ENCODE measurements around the gene DNAJC17.
A peak's percentile ranks its signal among the peaks of the same experiment; 100 is the strongest.

DNAJC17 gene

DNA sequence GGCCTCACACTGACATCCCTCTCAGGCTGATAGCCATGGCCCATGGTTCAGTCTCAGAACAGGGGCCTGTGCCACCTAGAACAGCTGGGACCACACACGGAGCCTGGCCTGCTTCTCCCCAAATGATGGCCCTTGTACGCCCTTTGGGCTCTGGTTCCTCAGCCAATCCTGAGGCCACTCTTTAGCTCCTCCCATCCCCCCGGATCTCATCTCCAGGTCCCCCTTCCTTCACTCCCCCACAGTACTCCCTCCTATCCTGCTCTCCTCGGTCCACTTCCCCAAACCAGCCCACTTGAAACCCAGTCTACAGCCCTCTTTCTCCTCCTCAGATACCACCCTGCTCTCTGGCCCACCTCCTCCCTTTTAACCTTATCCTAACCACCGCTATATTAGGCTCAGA lies 18.2 kb downstream of the DNAJC17 start:
- no peak for DNase-seq

- no peak for DNase-seq
Measured at GRCh38 chr15:40787991-40788390, 19.3 kb downstream of the DNAJC17 start.

GRCh38 chr15:40787344-40787841 lies 19.9 kb downstream of the DNAJC17 start:
- DNase-seq, result peak; percentile 29

GRCh38 chr15:40785814-40786213 lies 21.5 kb downstream of the DNAJC17 start:
- DNase-seq, result no peak

- DNase-seq, result no peak
Measured at GRCh38 chr15:40785164-40785563, 22.1 kb downstream of the DNAJC17 start.

- DNase-seq, result peak; percentile 60
Measured at GRCh38 chr15:40782609-40783227, 24.6 kb downstream of the DNAJC17 start.

GRCh38 chr15:40776537-40777141 lies 30.6 kb downstream of the DNAJC17 start:
- no peak for DNase-seq

GRCh38 chr15:40775740-40776536 lies 31.3 kb downstream of the DNAJC17 start:
- DNase-seq, result no peak

GRCh38 chr15:40775007-40775406 lies 32.3 kb downstream of the DNAJC17 start:
- no peak for DNase-seq

GRCh38 chr15:40773902-40774301 lies 33.4 kb downstream of the DNAJC17 start:
- DNase-seq, result no peak

GRCh38 chr15:40773496-40773895 lies 33.8 kb downstream of the DNAJC17 start:
- DNase-seq, result no peak

GRCh38 chr15:40772014-40772413 lies 35.3 kb downstream of the DNAJC17 start:
- no peak for DNase-seq

- DNase-seq, result no peak
Measured at GRCh38 chr15:40771242-40771641, 36.0 kb downstream of the DNAJC17 start.

GRCh38 chr15:40770147-40770721 lies 37.0 kb downstream of the DNAJC17 start:
- DNase-seq, result peak; percentile 55

DNA sequence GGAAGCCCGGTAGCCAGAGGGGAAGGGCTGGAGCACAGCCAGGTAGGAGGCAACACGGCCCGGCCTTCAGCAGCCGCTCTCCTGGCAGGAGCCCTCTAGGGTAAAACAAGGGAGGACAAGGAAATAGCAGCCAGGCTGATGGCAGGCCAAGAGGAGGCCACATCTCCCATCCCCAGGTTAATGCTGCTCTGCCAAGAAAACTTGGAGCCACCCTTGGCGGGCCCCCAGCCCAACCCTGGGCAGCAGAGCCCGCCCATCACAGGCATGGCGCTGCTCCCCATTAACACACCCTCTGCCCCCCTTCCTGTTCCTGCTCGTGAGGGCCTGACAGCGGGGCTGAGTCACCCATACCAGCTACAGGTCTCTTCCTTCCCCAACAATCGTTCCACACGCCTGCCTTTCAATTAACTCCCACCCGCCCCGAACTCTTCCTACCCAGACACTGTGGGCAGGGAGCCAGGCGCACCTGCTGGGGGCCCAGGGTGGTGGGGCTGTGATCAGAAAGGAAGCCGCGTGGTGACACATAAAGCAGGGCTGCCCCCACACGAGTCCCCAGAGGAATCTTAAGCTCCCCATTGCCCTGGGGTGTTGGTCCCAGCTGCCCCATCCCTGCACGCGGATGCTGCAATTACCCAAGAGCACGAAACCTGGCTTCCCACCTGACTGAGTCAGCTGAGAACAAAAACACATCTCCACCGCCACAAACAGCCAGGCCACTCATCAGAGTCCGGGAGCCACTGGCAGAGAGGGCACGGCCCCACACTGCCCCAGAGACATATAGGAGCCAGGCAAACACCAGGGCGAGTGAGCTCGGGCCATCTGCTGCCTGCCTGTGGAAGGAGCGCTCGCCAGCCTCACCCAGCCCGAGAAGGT lies 37.8 kb downstream of the DNAJC17 start, which contains the start of gene C15orf62:
C15orf62 (plus strand) TSS at position 707 of the 873 bp plus-strand sequence. CDS start 516 bp downstream, outside the sequence.
- DNase-seq, result peak; percentile 60

DNA sequence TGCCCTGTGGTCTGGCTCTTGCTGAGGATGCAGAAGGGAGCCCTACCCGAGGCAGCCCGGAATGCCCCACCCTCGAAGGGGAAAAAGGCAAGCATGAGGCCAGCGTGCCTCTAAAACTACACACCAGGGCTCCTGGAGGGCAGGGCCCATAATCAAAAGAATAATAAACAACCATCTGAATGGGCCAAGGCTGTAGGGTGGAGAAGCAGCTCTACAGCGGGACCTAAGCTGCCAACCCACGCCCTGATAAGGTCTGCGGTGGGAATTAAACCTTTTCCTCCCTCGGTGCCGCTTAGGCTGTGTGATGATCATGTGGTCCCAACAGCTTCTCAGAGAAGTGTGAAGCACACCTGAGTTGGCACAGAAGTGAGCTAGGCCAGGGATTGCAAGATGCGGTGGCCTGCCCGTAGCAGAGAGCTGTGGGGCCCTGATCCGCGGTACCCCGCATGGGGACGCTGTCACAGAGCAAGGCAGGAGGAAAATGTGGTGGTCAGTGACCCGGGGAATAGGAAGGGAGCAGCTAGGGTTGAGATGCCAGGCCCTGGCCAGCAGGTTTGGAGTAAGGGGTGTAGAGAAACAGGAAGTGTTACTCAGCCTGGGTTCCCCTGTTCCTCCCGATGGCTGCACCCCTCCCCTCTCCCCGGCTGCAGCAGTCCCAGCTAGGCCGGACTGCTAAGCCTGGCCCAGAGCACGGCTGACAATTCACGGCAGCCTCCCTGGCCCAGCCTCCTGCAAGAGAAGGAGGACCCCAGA lies 38.6 kb downstream of the DNAJC17 start:
- no peak for DNase-seq

GRCh38 chr15:40767838-40768500 lies 39.3 kb downstream of the DNAJC17 start:
- DNase-seq, result no peak

- DNase-seq, result peak; percentile 36
Measured at GRCh38 chr15:40766906-40767837, 40.1 kb downstream of the DNAJC17 start.

DNA sequence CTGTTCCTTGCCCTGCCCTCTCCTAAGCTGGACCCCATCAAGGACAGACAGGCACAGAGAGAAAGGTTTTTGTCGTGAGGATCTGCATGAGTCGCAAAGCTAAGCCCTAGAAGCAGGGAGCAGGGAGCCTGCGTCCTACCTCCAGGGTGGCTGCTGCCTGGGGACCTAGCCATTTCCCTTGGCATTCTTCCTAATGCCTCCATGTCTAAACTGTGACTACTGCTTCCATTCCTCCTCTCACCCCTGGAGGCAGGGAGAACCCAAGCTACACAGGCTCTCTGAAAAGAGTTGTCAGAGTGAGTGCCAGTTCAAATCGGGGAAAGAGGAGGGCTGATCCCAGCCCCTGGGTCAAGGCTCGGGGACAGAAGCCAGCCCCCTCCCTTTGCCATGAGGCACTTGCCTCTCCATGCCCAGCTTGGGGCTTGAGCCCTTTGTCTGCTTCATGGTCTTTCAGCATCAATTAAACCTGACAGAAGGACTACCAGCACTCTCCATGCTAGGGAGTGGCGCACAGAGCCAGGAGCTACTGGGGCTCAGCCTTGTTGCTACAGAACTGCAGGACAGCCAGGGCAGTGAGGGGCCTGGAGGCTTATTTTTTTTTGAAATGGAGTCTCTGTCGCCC lies 41.0 kb downstream of the DNAJC17 start:
- DNase-seq, result peak; percentile 75
